ENCODE measurements around the gene EEF1AKMT3.

Gene EEF1AKMT3

DNA sequence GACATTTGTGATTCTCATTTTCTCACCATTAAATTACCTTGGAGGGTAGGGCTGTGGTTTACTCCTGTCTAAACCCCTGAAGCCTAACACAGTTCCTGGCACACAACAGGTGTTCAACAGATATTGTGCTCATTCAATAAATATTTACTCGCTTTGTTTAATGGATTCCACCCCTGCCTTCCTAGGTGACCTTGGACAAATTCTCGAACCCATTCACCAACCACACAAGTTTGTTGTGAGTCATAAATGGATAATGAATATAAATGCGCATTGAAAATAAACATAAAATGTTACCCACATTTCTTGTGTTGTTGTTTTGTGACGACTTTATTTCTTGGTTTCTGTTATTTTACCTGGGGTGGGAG lies 9.8 kb downstream of the EEF1AKMT3 start:
- no peak for DNase-seq (ENCODE audit: low spot score)
- FAIRE-seq = no peak

DNA sequence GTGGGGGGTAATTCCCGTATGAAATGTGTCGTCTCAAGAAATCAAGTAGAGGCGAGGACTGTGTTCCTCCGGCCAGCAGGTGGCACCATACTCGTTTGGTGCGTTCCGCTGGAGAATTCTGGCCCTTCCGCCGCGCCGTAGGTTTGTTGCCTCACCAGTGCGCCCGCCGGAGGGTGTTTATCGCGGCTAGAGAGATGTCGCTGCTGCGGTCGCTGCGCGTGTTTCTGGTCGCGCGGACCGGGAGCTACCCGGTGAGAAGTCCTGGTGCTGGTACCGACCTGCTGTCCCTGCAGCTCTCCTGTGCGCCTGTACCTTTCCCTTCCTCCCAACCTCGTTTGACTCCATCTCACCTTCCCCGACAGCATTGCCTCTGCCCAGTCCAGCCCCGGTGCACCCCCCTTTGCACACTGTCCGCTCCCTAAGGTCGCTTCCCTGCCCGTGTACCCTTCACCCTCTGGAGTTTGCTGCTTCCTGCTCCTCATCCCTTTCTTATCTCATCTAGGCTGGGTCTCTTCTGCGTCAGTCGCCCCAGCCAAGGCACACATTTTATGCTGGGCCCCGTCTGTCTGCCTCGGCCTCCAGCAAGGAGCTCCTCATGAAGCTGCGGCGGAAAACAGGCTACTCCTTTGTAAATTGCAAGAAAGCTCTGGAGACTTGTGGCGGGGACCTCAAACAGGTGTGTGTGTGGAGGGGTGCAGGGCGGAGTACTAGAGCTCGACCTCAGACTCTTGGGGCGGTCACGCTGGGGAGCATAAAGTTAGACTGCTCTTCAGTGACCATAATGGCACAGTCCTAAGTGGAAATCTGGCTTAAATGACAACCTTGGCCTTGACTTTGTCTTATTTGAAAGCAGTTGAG lies 10.4 kb downstream of the EEF1AKMT3 start, which contains the start of gene TSFM:
TSFM (plus strand) TSS at position 180 of the 858 bp plus-strand sequence; CDS start at position 195, 15 bp downstream.
- DNase-seq (ENCODE audit: low spot score) = peak; percentile 88
- no peak for FAIRE-seq

DNA sequence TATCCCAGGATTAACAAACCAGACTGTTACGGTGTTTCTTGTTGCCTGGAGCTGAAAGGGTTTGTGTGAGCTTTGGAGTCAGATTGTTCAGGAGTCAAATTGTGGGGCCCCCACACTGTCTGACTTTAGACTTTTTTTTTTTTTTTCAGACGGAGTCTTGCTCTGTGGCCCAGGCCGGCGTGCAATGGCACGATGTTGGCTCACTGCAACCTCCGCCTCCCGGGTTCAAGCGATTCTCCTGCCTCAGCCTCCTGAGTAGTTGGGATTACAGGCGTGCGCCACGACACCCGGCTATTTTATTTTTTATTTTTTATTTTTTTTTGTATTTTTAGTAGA lies 11.0 kb downstream of the EEF1AKMT3 start:
- FAIRE-seq (no peak), DNase-seq (ENCODE audit: low spot score) (no peak)

DNA sequence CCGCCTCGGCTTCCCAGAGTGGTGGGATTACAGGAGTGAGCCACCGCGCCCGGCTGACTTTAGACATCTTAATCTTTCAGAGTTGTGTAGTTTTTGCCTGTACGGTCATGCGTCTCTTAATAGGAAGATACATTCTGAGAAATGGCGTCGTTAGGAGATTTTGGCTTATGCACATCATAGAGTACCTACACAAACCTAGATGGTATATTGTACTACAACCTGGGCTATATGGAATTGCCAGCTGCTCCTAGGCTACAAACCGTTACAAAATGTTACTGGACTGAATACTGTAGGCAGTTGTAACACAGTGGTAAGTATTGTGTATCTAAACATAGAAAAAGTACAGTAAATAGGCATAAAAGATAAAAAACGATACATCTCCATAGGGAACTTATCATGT lies 11.4 kb downstream of the EEF1AKMT3 start:
- DNase-seq (ENCODE audit: low spot score) (no peak), FAIRE-seq (no peak)

DNA sequence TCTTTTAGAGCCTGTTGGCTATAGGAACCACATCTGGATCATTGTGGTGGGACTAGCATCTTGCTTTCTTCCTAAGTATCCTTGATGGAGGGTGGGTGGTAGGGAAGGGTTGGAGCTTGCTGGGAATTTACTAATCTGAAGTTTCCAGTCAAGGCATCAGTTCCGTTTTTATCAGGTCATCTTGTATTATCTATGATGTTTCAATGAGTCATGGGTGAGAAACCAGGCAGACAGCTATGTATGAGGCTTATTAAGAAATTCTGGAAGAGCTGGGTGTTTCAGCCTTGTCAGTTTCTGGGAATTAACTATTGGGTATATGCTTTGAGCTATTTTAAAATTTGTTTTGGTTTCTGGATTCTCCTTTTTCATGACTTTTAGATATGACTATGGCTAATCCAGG lies 21.5 kb downstream of the EEF1AKMT3 start:
- no peak for FAIRE-seq
- DNase-seq (ENCODE audit: low spot score) = no peak

DNA sequence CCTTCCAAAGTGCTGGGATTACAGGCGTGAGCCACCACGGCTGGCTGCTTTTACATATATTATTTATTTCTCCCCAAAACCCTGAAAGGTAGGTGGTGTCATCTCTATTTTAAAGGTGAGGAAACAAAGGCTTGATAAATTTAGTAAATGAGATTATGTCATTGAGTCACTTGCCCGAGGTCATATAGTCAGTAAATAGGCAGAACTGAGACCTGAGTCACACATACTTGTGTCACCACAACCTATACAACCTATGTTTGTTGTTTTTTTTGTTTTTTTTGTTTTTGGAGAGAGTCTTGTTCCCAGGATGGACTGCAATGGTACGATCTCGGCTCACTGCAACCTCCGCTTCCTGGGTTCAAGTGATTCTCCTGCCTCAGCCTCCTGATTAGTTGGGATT lies 22.9 kb downstream of the EEF1AKMT3 start:
- DNase-seq (ENCODE audit: low spot score) (no peak), FAIRE-seq (no peak)

DNA sequence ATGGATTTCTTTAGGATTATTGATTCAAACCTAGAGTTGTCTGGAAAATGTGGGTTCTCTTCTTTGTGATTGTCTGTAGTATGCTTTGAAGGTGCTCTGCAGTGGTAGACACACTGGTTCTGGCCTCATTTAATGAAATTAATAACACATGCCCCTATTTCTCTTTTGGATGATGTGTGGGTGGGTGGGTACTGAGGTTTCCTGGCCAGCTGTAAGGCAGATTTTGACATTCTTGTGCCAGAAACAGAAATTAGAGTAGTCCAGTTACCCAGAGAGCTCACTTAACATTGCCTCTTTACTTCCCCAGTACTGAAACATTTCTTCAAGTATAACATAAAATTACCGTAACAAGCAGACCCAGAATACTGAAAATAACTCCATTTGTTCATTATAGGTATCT lies 24.6 kb downstream of the EEF1AKMT3 start:
- FAIRE-seq (no peak), DNase-seq (ENCODE audit: low spot score) (no peak)

DNA sequence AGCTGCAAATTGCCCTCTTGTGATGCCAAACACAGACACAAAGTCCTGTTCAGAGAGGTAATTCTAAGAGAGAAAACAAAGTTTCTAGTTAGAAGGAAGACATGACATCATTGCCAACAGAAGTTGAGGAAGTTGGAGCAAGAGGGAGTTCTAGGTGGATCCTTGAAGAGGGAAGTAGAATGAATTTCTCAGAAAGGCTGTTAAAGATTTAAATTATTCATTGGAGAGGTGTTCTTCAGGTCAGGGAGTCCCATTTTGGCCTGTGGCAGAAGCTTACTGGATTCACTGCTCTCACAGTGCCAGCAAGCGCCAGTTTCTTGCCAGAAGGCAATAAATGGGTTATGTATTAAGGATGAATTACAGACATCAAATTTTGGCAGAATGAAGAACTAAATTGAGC lies 25.5 kb downstream of the EEF1AKMT3 start:
- no peak for DNase-seq (ENCODE audit: low spot score)
- FAIRE-seq = no peak

DNA sequence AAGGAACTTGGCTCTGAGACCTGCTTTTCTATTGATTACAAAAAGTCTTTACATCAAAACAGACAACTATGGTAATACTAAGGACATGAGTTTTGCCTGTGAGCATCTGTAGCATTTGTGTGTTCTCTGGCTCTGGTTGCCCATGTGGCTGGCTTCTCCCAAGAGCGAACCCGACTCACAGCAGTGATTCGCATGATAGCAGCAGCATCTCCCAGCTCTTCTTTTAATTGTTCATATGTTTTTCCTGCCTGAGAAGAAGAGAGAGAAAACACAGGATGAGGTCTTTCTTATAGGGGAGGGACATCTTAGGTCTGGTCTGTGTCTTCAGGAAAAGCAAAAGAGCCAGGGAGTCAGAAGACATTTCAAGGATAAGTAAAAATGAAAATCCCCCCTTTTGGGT lies 28.6 kb downstream of the EEF1AKMT3 start:
- no peak for FAIRE-seq

DNA sequence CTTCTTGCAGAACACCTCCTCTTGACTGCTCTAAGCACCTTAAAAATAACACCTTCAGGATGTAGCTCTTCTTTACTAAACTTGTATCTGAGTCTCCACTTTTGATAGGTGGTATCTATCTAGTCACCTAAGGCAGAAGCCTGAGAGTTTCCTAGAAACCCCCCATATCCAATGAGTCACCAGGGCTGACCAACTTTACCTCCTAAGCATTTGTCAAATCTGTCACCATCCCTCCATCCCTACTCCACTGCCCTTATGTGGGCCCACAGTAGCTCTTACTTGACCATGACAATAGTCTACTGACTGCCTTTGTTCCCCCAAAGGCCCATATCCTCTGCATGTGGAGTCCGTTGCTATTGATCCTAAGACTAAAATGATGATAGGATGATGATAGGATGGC lies 30.2 kb downstream of the EEF1AKMT3 start:
- FAIRE-seq = no peak
- no peak for DNase-seq (ENCODE audit: low spot score)

More for the DNA sequence above, 28.6 kb downstream of the EEF1AKMT3 start:
- DNase-seq (ENCODE audit: low spot score) = no peak

DNA sequence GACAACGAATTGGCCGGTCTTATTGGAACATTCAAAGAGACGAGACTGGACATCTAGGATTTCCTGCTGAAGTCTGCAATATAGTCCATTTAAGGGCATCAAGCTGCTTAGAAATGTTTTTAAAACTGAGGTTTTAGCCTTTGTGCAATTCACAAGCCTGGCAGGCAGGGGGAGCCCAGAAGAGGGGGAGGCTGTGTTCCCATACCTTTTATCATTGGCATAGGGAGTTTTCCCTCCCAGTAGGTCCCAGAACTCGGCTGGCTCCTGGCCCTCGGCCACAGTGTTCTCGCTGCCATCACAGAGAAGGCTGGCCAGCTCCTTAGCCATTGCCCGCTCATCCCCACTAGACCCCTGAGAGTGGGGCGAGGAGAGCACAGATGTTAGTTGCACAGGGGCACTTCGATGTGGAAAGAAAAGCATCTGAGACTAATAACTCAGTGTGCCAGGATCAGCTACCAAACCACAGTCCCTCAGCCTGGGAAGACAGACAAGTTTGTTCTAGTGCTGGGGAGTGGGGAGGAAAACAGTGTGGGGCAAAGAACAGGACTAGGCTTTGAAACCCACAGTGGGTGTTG lies 31.0 kb downstream of the EEF1AKMT3 start:
- FAIRE-seq (no peak), DNase-seq (ENCODE audit: low spot score) (peak; percentile 67)

DNA sequence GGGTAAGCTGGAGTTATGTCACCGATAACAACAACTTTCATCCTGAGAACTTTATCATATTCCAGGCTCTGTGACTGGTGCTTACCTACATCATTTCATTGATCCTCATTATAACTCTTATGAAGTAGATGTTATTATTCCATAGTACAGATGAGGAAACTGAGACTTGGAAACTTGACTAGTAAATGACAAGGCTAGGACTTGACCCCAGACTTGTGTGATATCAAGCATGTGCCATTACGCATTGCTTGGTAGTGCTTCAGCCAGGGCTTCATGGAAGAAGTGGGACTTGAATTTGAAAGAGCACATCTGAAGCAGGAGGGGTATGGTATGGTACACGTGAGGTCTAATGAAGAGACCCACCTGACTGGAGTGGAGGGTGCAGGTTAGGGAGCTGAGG lies 34.3 kb downstream of the EEF1AKMT3 start:
- DNase-seq (ENCODE audit: low spot score) = no peak
- FAIRE-seq = no peak

DNA sequence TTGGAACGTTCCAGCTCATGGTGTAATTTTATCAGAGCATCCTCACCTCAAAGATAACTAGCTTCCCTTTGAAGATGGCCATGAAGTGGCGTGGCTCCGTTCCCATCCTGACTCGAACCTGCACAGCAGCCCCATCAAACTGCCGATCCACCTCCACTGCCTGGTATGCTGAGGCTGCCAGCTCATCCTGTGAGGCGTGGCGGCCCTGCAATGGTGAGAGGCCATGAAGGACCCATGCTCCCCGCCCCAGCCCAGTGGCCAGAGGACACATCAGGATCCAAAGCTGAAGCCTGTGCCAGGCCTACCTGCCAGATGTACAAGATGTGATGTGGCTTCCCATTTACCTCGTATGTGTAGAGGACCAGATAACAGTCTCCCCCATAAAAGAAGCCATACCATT lies 34.9 kb downstream of the EEF1AKMT3 start:
- DNase-seq (ENCODE audit: low spot score) (no peak), FAIRE-seq (no peak)

DNA sequence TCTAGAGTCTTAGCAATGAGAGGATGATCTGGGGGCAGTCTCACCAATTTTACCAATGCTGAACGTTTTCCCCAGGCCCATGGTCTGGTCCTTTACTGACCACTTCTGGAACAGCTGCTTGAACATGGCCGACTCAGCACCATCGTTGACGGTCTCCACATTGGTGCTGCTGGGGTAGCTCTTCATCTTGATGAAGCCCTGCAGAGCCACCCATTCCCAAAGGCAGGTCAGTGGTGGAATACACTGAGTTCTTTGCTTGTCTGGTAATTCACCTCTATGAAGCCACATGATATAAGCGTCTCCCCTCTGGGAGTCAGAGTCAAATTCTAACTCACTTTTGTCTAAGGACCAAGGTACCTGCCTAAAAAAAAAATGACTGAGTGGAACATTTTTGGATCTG lies 35.9 kb downstream of the EEF1AKMT3 start:
- no peak for FAIRE-seq

DNA sequence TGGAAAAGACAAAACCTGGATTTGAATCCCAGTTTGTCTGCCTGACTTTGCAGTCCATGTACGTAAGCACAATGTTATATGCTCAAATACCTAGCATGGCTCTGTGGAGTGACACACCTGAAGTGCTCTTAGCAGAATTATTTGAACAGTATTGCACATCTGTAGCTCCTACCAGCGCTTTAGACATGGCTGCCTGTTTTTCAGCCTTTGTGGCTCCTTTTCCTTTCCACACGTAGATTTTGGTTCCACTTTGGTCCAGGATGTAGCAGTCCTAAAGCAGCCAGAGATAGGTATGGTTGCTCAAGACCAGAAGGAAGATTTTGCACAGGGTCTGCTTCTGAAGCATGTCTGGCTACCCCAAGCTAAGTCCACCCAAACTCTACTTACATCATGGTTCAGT lies 37.0 kb downstream of the EEF1AKMT3 start:
- FAIRE-seq = no peak
- no peak for DNase-seq (ENCODE audit: low spot score)

More for the DNA sequence above, 35.9 kb downstream of the EEF1AKMT3 start:
- DNase-seq (ENCODE audit: low spot score) = no peak

DNA sequence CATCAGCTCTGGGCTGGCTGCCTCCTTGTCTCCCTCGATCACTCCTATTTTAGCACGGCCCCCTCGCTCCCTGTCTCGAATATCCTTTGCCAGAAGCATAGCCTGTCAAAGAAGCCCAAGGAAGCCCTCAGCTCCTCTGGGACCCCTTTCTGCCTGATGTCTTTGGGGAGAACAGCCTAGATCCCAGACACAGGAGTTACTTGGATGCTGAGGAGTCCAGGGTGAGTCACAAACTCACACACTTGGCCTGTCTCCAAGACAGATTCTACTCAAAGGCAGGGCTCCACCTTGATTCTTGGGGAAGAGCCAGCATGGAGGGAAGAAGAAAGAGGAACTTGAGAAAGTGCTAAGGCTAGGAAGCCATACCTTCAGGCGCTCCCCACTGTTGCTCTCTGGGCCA lies 38.0 kb downstream of the EEF1AKMT3 start:
- FAIRE-seq (no peak), DNase-seq (ENCODE audit: low spot score) (peak; percentile 73)

DNA sequence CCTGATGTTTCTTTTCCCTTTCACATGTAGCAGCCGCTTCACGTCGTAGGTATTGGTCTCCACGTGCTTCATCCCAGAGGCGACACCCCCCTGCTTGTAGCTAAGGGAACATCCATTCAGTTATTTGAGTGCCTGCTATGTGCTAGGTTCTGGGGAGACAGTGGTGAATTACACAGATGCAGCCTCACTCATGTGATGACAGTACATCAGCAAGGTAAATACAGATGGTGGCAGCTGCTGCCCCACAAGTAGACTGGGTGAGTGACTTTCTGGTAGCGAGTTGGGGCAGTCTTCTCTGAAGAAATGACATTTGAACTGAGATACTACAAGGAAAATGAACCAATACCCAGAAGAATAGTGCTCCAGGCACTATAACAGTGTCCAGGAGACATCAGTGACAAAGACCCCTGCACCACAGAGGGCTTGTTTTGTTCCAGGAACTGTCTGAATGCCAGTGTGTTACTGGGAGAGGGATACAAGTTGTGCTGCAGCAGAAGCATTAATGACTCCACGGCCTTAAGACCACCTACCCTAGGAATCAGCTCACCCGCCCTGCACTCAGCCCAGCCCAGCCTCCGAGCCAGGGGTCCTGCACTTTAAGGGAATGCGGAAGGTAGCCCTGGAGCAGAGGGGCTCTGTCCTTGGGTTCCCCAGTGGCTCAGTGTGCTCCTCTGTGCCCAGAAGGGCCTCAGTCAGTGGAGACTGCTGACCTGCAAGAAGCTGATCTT lies 38.8 kb downstream of the EEF1AKMT3 start:
- DNase-seq (ENCODE audit: low spot score) = no peak
- FAIRE-seq = no peak

DNA sequence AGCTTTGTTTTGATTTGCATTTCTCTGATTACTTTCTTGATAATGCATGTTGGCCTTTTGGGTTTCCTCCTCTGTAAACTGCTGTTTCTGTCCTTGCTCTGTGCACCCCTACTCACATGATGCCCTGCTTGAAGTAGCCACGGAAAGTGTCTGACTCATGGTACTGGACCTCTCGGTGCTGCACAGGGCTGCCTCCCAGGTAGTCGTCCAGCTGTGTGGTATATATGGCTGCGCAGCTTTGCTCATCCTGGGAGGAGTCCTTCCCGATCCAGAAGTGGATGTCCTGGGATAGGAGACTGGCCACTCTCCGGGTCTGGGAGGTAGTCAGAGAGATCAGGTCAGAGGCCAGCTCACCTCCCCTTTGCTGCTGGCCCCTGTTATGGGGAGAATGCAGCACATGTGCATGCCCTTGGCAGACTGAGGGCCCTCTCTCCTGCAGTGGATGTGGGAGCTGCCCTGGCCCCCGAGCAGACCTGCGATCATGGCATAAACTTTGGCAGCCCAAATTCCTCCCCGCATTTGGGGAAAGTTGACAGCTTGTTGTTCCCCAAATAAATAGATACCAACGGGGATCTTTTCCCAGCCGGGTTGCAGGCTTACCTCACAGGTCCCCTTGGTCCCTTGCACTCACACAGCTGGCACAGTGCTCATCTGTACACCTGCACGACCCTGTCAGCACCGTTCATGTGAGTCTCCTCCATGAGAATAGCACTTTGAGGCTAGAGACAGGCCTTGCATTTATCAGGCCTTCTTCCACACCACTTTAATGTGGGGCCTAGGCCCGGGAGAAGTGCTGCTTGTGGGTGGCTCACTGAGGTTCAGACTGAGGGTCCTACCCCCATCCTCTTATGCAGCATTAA lies 40.9 kb downstream of the EEF1AKMT3 start:
- FAIRE-seq = no peak
- no peak for DNase-seq (ENCODE audit: low spot score)

DNA sequence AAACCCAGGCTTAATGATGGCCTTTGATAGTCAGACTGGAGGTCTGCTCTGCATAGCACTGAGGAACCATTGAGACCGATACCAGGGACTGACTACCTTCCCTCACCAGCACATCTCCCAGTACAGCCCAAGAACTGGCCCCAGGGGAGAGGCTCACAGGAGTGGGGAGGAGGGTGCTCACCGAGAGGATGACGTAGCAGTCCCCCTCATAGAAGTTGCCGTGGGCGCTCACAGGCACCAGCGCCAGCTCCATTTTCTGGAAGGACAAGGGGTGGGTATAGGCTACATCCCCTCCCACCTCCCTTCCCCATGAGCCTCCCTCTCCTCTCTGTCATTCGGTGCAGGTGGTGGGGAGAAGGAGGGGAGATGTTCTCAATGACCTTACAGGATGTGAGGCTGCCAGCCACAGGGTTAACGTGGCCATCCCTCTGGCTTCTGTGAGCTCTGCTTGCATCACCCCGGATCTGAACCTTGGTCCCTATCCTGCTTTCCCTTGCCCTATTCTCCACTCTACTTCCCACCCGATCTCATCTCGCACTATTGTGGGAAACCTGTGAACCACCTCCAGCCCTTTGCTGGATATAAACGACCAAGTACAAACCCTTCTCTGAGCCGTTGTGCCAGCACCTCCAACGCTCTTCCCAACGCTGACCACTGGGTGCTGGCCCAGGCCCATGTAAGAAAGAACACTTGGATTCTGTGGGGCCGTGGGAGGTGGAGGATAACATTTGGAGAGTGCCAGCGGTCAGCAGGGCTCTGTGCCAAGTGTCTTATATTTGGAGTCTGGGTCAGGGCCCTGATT lies 41.8 kb downstream of the EEF1AKMT3 start:
- DNase-seq (ENCODE audit: low spot score) (no peak), FAIRE-seq (no peak)

DNA sequence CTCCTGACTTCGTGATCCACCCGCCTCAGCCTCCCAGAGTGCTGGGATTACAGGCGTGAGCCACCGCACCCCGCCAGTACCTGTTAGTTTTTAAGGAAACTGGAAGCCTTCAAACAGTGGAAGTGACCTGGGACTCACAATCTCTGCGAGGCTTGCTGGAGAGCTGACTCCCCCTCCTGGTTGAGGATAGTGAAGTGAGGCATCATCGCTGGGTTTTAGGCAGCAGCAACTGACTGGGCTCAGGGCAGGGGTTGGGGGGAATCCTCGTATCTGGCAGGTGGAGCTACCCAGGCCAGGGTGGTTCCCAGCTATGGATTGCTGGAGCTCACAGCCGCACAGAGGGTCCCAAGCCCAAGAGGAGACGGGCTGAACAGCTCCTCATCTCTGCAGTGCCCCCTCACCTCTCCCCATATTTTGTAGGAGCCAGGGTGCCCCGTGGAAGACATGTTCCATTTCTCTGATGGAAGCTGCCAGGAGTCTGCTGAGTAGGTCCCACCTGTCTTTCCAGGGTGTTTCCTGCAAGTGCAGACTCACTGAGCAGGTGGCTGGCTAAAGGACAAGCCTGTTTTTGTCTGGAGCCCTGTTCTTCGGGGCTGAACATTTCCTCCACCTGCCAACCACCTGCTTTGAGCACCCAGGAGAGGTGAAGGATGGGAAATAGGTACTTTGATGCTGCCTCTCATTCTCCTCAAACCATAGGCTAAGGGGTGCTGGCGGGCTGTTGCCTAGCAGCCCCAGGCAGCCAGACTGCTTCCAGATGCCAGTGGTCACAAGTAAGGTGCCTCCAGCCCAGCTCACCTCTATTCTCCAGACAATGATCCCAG lies 43.0 kb downstream of the EEF1AKMT3 start:
- FAIRE-seq (no peak), DNase-seq (ENCODE audit: low spot score) (no peak)
